H4 (cell line): ENCODE results near the gene IFTAP. TPM values are rescaled to one million over a fixed set of nuclear protein-coding genes. Genes with fewer than 3 reads are reported as not detected.
"Not testable (repeated sequence)": the region's sequence is repeated elsewhere in the genome, so short reads cannot be mapped to it uniquely, and the experiment has no call there.

Experiments used
- DNase-seq: peaks from one replicate; pipeline ENCODE4 v3.0.0-alpha.2; 2015; ENCODE audit warnings: low spot score
- total RNA-seq: library from RNA; depleted of rRNA; stranded (reverse); fragments of >200 nt; shearing (Covaris generic); gene quantifications from 2 replicates; pipeline ENCODE4 v1.2.3, GENCODE V29; 2014; rRNA removed

The IFTAP gene
- total RNA-seq = 68.2 and 72.3 TPM in 2 replicates

GRCh38 chr11:36594316-36594989 lies at the start of gene IFTAP:
Gene IFTAP, plus strand, starts transcription at chr11:36594502. Its CDS starts 15,602 bp downstream, at chr11:36610104.
- peak; percentile 94 for DNase-seq

- no peak for DNase-seq
Measured at GRCh38 chr11:36550385-36551115, 43.8 kb upstream of the IFTAP start.

- not testable (repeated sequence) for DNase-seq
Measured at GRCh38 chr11:36557390-36557789, 36.9 kb upstream of the IFTAP start.

- no peak for DNase-seq
Measured at GRCh38 chr11:36557991-36558390, 36.3 kb upstream of the IFTAP start.

- no peak for DNase-seq
Measured at GRCh38 chr11:36558571-36559413, 35.5 kb upstream of the IFTAP start.

- DNase-seq = peak; percentile 61
Measured at GRCh38 chr11:36564376-36565030, 29.8 kb upstream of the IFTAP start.

- DNase-seq = no peak
Measured at GRCh38 chr11:36565031-36565610, 29.2 kb upstream of the IFTAP start.

GRCh38 chr11:36566407-36567053 lies 27.8 kb upstream of the IFTAP start:
- DNase-seq = no peak

- no peak for DNase-seq
Measured at GRCh38 chr11:36567694-36568093, 26.6 kb upstream of the IFTAP start, which contains the start of gene RAG1. Gene RAG1, plus strand, starts transcription at chr11:36568007. Its CDS starts 5,298 bp downstream, at chr11:36573305.

- DNase-seq = no peak
Measured at GRCh38 chr11:36569095-36569494, 25.2 kb upstream of the IFTAP start.

- no peak for DNase-seq
Measured at GRCh38 chr11:36574486-36574885, 19.8 kb upstream of the IFTAP start.

- no peak for DNase-seq
Measured at GRCh38 chr11:36577373-36577772, 16.9 kb upstream of the IFTAP start.

- DNase-seq = peak; percentile 48
Measured at GRCh38 chr11:36577859-36578258, 16.4 kb upstream of the IFTAP start.

- no peak for DNase-seq
Measured at GRCh38 chr11:36578458-36578857, 15.8 kb upstream of the IFTAP start.

GRCh38 chr11:36581536-36581935 lies 12.8 kb upstream of the IFTAP start:
- DNase-seq = no peak

GRCh38 chr11:36583667-36584066 lies 10.6 kb upstream of the IFTAP start:
- DNase-seq = no peak

GRCh38 chr11:36586543-36586942 lies 7.8 kb upstream of the IFTAP start:
- no peak for DNase-seq

- DNase-seq = no peak
Measured at GRCh38 chr11:36588099-36588498, 6.2 kb upstream of the IFTAP start.

GRCh38 chr11:36590513-36590912 lies 3.8 kb upstream of the IFTAP start:
- no peak for DNase-seq

- no peak for DNase-seq
Measured at GRCh38 chr11:36591433-36591832, 2.9 kb upstream of the IFTAP start.

- DNase-seq = no peak
Measured at GRCh38 chr11:36596880-36597279, 2.6 kb downstream of the IFTAP start.
